ENCODE results near the gene KDM1B. TPM values are rescaled to one million over a fixed set of nuclear protein-coding genes. Genes with fewer than 3 reads are reported as not detected.

Gene KDM1B
- total and polyA plus RNA-seq, 5 donors from 2014 or later: 0.94 to 13.1 (median 3.2) TPM

DNA sequence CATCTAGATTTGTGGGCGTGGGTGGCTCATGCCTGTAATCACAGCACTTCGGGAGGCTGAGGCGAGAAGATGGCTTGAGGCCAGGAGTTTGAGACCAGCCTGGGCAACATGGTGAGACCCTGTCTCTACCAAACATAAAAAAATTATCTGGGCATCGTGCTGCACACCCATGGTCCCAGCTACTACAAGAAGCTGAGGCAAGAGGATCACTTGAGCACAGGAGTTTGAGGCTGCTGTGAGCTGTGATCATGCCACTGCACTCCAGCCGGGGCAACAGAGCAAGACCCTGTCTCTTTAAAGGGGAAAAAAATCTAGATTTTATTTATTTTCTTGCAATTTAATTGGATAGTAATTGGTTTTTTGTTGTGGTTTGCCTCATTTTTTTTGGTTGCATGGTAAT is 55.5 kb downstream of the KDM1B start:
- Histone ChIP-seq H3K27me3 (ENCODE audit: control insufficient read depth, insufficient read depth, low read length) (no peaks in the 10 kb centered on the region), H3K27ac (ENCODE audit: insufficient read depth, low read length, poor library complexity, severe bottlenecking) (no peak overlapping the region), H3K9me3 (ENCODE audit: control insufficient read depth in 2 of 2, low read length in 2 of 2) (no peaks in the 10 kb centered on the region), H3K36me3 (ENCODE audit: control insufficient read depth, insufficient read depth, low read length) (peaks cover 25% of the 10 kb centered on the region), H3K4me1 (ENCODE audit: control insufficient read depth, insufficient read depth, low read length, poor library complexity, severe bottlenecking) (no peaks in the 10 kb centered on the region), H3K4me3 (ENCODE audit: low read depth, low read length) (no peak overlapping the region)
- Mint-ChIP-seq H3K27me3 (no peaks in the 10 kb centered on the region), H3K4me1 (peaks cover 0 to 13% (median 8%) of the 10 kb centered on the region in 4 donors), H3K27ac (no peak overlapping the region), H3K4me3 (no peak overlapping the region), H3K9me3 (no peaks in the 10 kb centered on the region), H3K36me3 (peaks cover 50% of the 10 kb centered on the region)
- no peak for DNase-seq
- ATAC-seq (ENCODE audit: low read depth in 2 of 2): no peak

DNA sequence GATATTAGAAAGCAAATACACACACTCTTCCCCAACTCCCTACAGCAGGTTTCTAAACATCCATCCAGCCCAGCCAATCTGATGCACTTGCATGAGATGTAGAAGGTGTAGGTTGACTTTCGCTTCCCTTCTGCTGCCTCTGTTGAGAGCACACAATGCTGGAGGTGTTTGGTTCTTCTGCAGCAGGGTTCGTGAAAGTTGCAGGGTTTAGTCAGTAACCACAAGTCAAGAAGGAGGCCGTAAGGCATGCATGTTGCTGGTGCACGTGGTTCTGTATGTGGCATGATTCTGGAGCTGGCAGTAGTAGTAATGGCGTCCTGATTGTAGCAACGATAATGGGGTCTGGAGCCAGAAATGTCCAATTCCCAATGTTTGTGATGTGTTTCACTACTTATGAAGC is 56.1 kb downstream of the KDM1B start:
- Histone ChIP-seq H3K27ac (ENCODE audit: insufficient read depth, low read length, poor library complexity, severe bottlenecking) (no peak overlapping the region), H3K36me3 (ENCODE audit: control insufficient read depth, insufficient read depth, low read length) (peaks cover 25% of the 10 kb centered on the region), H3K9me3 (ENCODE audit: control insufficient read depth in 2 of 2, low read length in 2 of 2) (no peaks in the 10 kb centered on the region), H3K4me1 (ENCODE audit: control insufficient read depth, insufficient read depth, low read length, poor library complexity, severe bottlenecking) (no peaks in the 10 kb centered on the region), H3K27me3 (ENCODE audit: control insufficient read depth, insufficient read depth, low read length) (no peaks in the 10 kb centered on the region), H3K4me3 (ENCODE audit: low read depth, low read length) (no peak overlapping the region)
- ATAC-seq (ENCODE audit: low read depth in 2 of 2) (peak; percentile 20 to 54), DNase-seq (peak in 1 of 3 donors; percentile 30)
- Mint-ChIP-seq H3K27ac (peak overlapping the region in 1 of 3 donors; percentile 0), H3K4me1 (peaks cover 2 to 13% (median 8%) of the 10 kb centered on the region in 4 donors), H3K27me3 (no peaks in the 10 kb centered on the region), H3K4me3 (no peak overlapping the region), H3K9me3 (no peaks in the 10 kb centered on the region), H3K36me3 (peaks cover 54% of the 10 kb centered on the region)

DNA sequence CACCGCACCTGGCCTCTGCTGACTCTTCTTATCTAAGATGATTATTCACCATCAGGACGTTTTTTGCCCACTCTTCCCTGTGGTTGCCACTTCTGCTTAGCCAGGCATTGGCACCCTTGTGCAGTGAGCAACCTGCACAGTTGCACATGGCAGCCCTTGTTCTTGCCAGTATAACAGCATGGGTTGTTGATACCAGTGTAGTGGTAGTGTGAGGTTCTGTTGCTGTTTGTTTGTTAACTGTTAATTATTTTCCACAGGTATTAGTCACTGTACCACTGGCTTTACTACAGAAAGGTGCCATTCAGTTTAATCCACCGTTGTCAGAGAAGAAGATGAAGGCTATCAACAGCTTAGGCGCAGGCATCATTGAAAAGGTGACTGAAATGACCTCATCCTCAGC is 57.0 kb downstream of the KDM1B start:
- H3K4me1 ChIP-seq (ENCODE audit: control insufficient read depth, insufficient read depth, low read length, poor library complexity, severe bottlenecking): no peaks in the 10 kb centered on the region
- Mint-ChIP-seq H3K9me3 (no peaks in the 10 kb centered on the region), H3K36me3 (peaks cover 60% of the 10 kb centered on the region), H3K4me3 (no peak overlapping the region), H3K27ac (no peak overlapping the region), H3K27me3 (no peaks in the 10 kb centered on the region), H3K4me1 (peaks cover 4 to 13% (median 11%) of the 10 kb centered on the region in 4 donors)
- H3K27ac ChIP-seq (ENCODE audit: insufficient read depth, low read length, poor library complexity, severe bottlenecking): no peak overlapping the region
- ATAC-seq (ENCODE audit: low read depth in 2 of 2) (no peak), DNase-seq (no peak)
- H3K36me3 ChIP-seq (ENCODE audit: control insufficient read depth, insufficient read depth, low read length): peaks cover 20% of the 10 kb centered on the region
- H3K9me3 ChIP-seq (ENCODE audit: control insufficient read depth in 2 of 2, low read length in 2 of 2): no peaks in the 10 kb centered on the region
- H3K27me3 ChIP-seq (ENCODE audit: control insufficient read depth, insufficient read depth, low read length): no peaks in the 10 kb centered on the region
- H3K4me3 ChIP-seq (ENCODE audit: low read depth, low read length): no peak overlapping the region

DNA sequence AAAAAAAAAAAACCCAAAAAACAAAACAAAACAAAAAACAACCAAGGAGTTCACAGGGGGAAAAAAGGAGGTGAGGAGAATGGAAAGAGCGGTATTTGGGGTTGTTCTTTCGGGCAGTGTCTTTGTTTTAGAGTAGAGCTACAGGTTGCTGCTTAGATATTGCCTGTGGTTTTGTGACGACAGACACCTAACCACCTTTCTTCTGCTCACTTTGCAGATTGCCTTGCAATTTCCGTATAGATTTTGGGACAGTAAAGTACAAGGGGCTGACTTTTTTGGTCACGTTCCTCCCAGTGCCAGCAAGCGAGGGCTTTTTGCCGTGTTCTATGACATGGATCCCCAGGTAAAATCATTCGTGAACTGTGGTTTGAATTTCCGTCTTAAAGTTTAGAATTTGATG is 58.2 kb downstream of the KDM1B start:
- peak overlapping the region in 1 of 3 donors; percentile 67 for H3K27ac Mint-ChIP-seq
- H3K4me3 ChIP-seq (ENCODE audit: low read depth, low read length): no peak overlapping the region
- no peaks in the 10 kb centered on the region for H3K9me3 Mint-ChIP-seq
- no peak overlapping the region for H3K4me3 Mint-ChIP-seq
- no peak for ATAC-seq (ENCODE audit: low read depth in 2 of 2)
- no peaks in the 10 kb centered on the region for H3K27me3 ChIP-seq (ENCODE audit: control insufficient read depth, insufficient read depth, low read length)
- no peak for DNase-seq
- peaks cover 57% of the 10 kb centered on the region for H3K36me3 Mint-ChIP-seq
- H3K4me1 ChIP-seq (ENCODE audit: control insufficient read depth, insufficient read depth, low read length, poor library complexity, severe bottlenecking): no peaks in the 10 kb centered on the region
- H3K27me3 Mint-ChIP-seq: no peaks in the 10 kb centered on the region
- H3K27ac ChIP-seq (ENCODE audit: insufficient read depth, low read length, poor library complexity, severe bottlenecking): no peak overlapping the region
- H3K9me3 ChIP-seq (ENCODE audit: control insufficient read depth in 2 of 2, low read length in 2 of 2): no peaks in the 10 kb centered on the region
- H3K4me1 Mint-ChIP-seq: peaks cover 4 to 13% (median 11%) of the 10 kb centered on the region in 4 donors
- H3K36me3 ChIP-seq (ENCODE audit: control insufficient read depth, insufficient read depth, low read length): peaks cover 18% of the 10 kb centered on the region

DNA sequence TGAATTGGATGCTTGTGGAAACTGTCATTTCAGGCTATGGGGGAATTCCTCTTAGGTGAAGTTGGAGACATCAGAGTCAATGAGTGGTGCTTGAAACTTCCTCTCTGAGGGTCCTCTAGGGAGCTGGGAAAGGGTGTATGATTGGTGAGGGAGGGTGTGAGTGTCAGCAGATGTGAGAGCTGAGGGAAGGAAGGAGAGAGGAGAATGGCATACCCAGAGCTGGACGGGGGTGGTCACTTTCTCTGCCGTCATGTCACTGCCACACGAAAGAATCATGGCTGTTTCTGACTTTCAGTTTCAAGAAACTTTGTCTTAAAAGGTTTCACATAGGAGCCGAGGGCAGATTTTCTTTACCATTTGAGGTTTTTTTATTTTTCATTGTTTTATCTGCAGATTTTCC is 58.8 kb downstream of the KDM1B start:
- H3K4me1 Mint-ChIP-seq: peaks cover 5 to 13% (median 11%) of the 10 kb centered on the region in 4 donors
- H3K36me3 Mint-ChIP-seq: peaks cover 60% of the 10 kb centered on the region
- Histone ChIP-seq H3K4me3 (ENCODE audit: low read depth, low read length) (no peak overlapping the region), H3K27ac (ENCODE audit: insufficient read depth, low read length, poor library complexity, severe bottlenecking) (no peak overlapping the region), H3K27me3 (ENCODE audit: control insufficient read depth, insufficient read depth, low read length) (no peaks in the 10 kb centered on the region), H3K4me1 (ENCODE audit: control insufficient read depth, insufficient read depth, low read length, poor library complexity, severe bottlenecking) (no peaks in the 10 kb centered on the region), H3K9me3 (ENCODE audit: control insufficient read depth in 2 of 2, low read length in 2 of 2) (no peaks in the 10 kb centered on the region), H3K36me3 (ENCODE audit: control insufficient read depth, insufficient read depth, low read length) (peaks cover 19% of the 10 kb centered on the region)
- H3K9me3 Mint-ChIP-seq: no peaks in the 10 kb centered on the region
- peak overlapping the region in 1 of 4 donors; percentile 65 for H3K4me3 Mint-ChIP-seq
- H3K27ac Mint-ChIP-seq: peak overlapping the region in 2 of 3 donors; percentile 67 to 91
- no peaks in the 10 kb centered on the region for H3K27me3 Mint-ChIP-seq
- ATAC-seq (ENCODE audit: low read depth in 2 of 2) (no peak), DNase-seq (no peak)

DNA sequence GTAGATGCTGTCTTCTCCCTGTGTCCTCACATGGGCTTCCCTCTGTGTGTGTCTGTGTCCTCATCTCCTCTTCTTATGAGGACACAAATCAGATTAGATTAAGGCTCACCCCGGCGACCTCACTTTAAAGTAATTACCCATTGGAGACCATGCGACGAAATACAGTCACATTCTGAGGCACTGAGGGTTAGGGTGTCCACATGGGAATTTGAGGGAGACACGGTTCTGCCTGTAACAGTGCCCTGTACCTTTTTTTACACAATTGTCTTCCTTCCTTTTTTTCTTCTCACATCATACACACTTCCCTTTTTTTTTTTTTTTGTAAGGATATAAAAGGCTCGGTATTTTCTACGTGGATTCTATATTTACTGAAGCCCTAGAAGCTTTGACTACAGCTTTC is 60.2 kb downstream of the KDM1B start:
- Histone ChIP-seq H3K36me3 (ENCODE audit: control insufficient read depth, insufficient read depth, low read length) (peaks cover 20% of the 10 kb centered on the region), H3K4me1 (ENCODE audit: control insufficient read depth, insufficient read depth, low read length, poor library complexity, severe bottlenecking) (no peaks in the 10 kb centered on the region), H3K27ac (ENCODE audit: insufficient read depth, low read length, poor library complexity, severe bottlenecking) (no peak overlapping the region), H3K9me3 (ENCODE audit: control insufficient read depth in 2 of 2, low read length in 2 of 2) (no peaks in the 10 kb centered on the region), H3K4me3 (ENCODE audit: low read depth, low read length) (no peak overlapping the region), H3K27me3 (ENCODE audit: control insufficient read depth, insufficient read depth, low read length) (no peaks in the 10 kb centered on the region)
- Mint-ChIP-seq H3K27ac (peak overlapping the region; percentile 31 to 59 (median 58)), H3K27me3 (no peaks in the 10 kb centered on the region), H3K9me3 (no peaks in the 10 kb centered on the region), H3K4me1 (peaks cover 9 to 13% (median 12%) of the 10 kb centered on the region in 4 donors), H3K36me3 (peaks cover 62% of the 10 kb centered on the region), H3K4me3 (no peak overlapping the region)
- ATAC-seq (ENCODE audit: low read depth in 2 of 2): no peak
- no peak for DNase-seq

DNA sequence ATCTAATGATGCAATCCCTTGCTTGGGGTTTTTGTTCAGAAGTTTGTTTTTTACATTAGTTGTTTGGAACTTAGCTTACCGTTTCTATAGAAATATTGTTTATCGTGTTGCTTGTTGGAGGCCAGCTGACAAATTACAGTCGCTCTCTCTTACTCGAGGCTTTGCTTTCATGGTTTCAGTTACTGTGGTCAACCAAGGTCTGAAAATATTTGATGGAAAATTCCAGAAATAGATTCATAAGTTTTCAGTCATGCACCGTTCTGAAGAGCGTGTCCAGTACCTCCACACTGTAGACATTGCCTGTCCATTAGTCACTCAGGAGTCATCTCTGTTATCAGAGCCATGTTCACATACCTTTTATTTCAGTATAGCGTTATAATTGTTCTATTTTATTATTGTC is 61.2 kb downstream of the KDM1B start:
- no peak for ATAC-seq (ENCODE audit: low read depth in 2 of 2)

DNA sequence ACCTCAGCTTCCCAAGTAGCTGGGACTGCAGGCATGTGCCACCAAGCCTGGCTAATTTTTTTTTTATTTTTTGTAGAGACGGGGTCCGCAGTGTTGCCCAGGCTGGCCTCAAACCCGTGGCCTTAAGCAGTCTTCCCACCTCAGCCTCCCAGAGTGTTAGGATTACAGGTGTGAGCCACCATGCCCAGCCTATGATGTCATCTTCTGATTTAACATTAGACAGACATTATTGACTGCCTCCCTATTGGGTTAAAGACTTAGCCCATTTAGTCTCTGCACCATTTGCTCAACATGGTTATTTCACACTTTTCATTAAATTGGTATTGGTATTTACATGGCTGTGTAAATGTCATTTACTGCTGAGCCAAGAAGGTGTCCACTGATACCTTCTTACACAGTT is 63.0 kb downstream of the KDM1B start:
- no peaks in the 10 kb centered on the region for H3K27me3 ChIP-seq (ENCODE audit: control insufficient read depth, insufficient read depth, low read length)
- no peak overlapping the region for H3K27ac Mint-ChIP-seq

More for the DNA sequence above, 61.2 kb downstream of the KDM1B start:
- H3K4me3 ChIP-seq (ENCODE audit: low read depth, low read length): no peak overlapping the region
- Mint-ChIP-seq H3K4me3 (no peak overlapping the region), H3K27ac (no peak overlapping the region), H3K27me3 (no peaks in the 10 kb centered on the region), H3K4me1 (peaks cover 10 to 15% (median 12%) of the 10 kb centered on the region in 4 donors), H3K36me3 (peaks cover 64% of the 10 kb centered on the region), H3K9me3 (peaks cover 0 to 4% (median 0%) of the 10 kb centered on the region in 7 donors)
- no peaks in the 10 kb centered on the region for H3K9me3 ChIP-seq (ENCODE audit: control insufficient read depth in 2 of 2, low read length in 2 of 2)
- no peaks in the 10 kb centered on the region for H3K27me3 ChIP-seq (ENCODE audit: control insufficient read depth, insufficient read depth, low read length)
- no peaks in the 10 kb centered on the region for H3K4me1 ChIP-seq (ENCODE audit: control insufficient read depth, insufficient read depth, low read length, poor library complexity, severe bottlenecking)
- peaks cover 28% of the 10 kb centered on the region for H3K36me3 ChIP-seq (ENCODE audit: control insufficient read depth, insufficient read depth, low read length)
- no peak for DNase-seq
- no peak overlapping the region for H3K27ac ChIP-seq (ENCODE audit: insufficient read depth, low read length, poor library complexity, severe bottlenecking)

More for the DNA sequence above, 63.0 kb downstream of the KDM1B start:
- H3K4me3 Mint-ChIP-seq: no peak overlapping the region
- peaks cover 0 to 4% (median 0%) of the 10 kb centered on the region in 7 donors for H3K9me3 Mint-ChIP-seq
- Histone ChIP-seq H3K4me1 (ENCODE audit: control insufficient read depth, insufficient read depth, low read length, poor library complexity, severe bottlenecking) (no peaks in the 10 kb centered on the region), H3K4me3 (ENCODE audit: low read depth, low read length) (no peak overlapping the region), H3K27ac (ENCODE audit: insufficient read depth, low read length, poor library complexity, severe bottlenecking) (no peak overlapping the region), H3K36me3 (ENCODE audit: control insufficient read depth, insufficient read depth, low read length) (peaks cover 43% of the 10 kb centered on the region), H3K9me3 (ENCODE audit: control insufficient read depth in 2 of 2, low read length in 2 of 2) (no peaks in the 10 kb centered on the region)
- no peaks in the 10 kb centered on the region for H3K27me3 Mint-ChIP-seq
- ATAC-seq (ENCODE audit: low read depth in 2 of 2): no peak
- peaks cover 57% of the 10 kb centered on the region for H3K36me3 Mint-ChIP-seq
- peaks cover 6 to 19% (median 10%) of the 10 kb centered on the region in 4 donors for H3K4me1 Mint-ChIP-seq
- DNase-seq: no peak
